DMS53 (cell line): ENCODE data around the gene KCNIP4.
"Not testable (repeated sequence)": the region's sequence is repeated elsewhere in the genome, so short reads cannot be mapped to it uniquely, and the experiment has no call there.

ENCODE experiments used
- DNase-seq: peaks from one replicate; lab custom pipeline; 2025; lab: John Stamatoyannopoulos, UW

The KCNIP4 gene

DNA sequence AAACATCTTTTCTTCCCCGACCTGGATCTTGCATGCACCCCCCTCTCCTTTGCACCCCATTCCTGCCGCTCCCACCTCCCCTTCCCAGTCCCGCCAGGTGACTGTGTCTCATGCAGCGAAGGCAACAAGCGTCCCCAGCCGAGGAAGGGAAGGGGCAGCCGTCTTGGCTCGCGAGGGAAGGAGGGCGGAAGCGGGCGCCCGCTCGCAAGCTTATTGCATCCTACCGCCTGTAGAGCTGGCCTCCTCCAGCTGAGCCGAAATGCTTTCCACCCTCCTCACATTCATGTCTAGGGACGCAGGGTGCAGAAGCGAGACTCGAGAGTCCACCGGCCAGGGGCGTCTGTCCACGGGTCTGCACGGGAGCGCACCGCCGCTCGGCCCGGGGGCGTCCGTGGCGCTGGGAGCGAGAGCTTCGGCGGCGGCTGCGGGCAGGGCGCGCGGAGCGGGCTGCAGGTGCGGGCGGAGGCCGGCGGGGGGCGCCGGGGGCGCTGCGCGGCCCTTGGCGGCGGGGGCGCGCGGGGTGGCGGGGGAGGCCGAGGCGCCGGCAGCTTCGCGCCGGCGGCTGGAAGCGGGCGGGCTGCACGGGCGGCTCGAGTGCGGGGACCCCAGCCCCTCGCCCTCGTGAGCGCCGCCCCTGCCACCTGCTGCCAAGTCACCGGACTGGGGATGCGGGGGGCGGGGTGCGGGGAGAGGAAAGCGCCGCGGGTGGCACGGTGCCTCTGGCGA lies at the start of gene KCNIP4:
Gene KCNIP4 (minus strand): TSS at position 426 of the 726 bp plus-strand sequence.
- peak; percentile 87 for DNase-seq

DNA sequence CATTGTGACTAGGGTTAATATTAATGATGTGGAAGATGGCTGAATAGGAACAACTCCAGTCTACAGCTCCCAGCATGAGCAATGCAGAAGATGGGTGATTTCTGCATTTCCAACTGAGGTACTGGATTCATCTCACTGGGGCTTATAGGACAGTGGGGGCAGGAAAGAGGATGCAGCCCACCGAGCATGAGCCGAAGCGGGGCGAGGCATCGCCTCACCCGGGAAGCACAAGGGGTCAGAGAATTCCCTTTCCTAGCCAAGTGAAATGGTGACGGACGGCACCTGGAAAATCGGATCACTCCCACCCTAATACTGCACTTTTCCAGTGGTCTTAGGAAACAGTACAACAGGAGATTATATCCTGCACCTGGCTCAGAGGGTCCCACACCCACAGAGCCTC lies 48.0 kb upstream of the KCNIP4 start:
- not testable (repeated sequence) for DNase-seq

GRCh38 chr4:21992330-21992729 lies 43.8 kb upstream of the KCNIP4 start:
- DNase-seq = no peak

GRCh38 chr4:21991562-21991961 lies 43.0 kb upstream of the KCNIP4 start:
- DNase-seq = no peak

GRCh38 chr4:21991050-21991449 lies 42.5 kb upstream of the KCNIP4 start:
- DNase-seq = no peak

DNA sequence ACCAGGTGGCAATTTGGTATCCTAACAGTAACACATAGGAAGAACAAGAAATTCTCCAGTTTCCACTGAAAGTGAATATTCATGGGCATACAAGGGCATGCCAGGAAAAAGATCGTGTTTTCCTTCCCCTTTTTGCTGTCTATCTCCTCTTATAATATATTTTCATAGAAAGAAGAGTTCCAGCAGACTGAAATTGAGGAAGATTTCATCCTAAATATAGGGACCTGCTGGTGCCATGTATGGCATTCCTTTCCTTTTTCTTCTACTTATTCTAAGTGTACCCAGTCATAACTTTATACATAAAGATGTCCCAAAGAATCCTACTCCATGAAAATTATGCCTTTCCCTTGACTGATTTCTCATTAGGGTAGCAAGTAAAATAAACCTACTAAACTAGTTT lies 40.8 kb upstream of the KCNIP4 start:
- no peak for DNase-seq

DNA sequence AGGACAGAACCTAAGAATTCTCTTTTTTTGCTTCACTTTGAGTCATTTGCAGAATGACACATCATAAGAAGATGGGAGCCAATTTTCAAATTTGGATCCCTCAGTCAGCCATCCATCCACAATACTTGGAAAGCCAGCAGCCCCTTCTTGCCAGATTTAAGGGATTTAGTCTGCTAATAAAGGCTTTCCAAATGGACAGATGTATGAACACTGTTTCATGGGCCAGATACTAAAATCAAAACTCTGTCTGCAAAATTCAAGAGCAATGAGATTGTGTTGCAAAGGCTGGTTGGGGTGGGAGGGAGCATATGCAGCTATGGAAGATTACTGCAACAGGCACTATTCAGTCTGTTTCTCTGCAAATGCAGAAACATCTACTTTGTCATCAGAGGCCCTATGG lies 37.7 kb upstream of the KCNIP4 start:
- DNase-seq = no peak

- DNase-seq = no peak
Observed at GRCh38 chr4:21982087-21982486, 33.5 kb upstream of the KCNIP4 start.

- no peak for DNase-seq
Observed at GRCh38 chr4:21979196-21979595, 30.6 kb upstream of the KCNIP4 start.

DNA sequence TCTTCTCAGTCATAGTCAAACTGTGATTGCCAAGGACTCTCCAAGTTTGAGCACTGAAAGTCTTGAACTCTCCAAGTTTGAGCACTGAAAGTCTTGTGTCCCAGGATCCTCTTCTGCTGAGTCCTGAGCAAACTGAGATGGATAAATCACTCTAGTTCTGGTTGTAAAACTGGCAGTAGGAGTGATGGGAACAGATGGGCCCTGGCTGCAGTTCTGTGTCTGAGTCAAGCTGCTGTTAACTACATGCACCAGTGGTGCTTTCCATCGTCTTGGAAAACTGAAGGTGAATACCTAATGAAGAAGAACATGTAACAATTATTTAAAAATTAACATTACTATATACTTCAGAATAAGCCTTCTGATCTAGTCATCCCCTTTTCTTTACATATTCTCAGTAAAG lies 27.6 kb upstream of the KCNIP4 start:
- no peak for DNase-seq

GRCh38 chr4:21973850-21974249 lies 25.3 kb upstream of the KCNIP4 start:
- no peak for DNase-seq

- no peak for DNase-seq
Observed at GRCh38 chr4:21964762-21965319, 16.3 kb upstream of the KCNIP4 start.

DNA sequence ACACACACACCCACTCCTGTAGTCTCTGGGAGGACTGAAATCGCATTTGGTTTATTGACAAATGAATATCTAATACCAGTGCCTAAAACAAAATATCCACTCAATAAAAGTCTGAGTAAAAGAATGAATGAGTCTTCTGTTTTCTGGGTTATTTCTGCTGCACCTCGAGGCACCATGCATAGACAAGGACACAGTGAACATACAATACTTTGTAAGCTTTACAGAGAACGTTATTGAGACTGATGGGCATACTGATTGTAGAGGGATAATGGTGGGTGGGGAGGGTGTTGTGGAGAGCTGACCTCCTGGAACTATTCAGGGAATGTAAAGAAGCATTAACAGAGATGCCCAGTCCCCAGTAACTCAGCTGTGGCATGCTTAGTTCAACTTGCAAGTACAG lies 14.1 kb upstream of the KCNIP4 start:
- no peak for DNase-seq

DNA sequence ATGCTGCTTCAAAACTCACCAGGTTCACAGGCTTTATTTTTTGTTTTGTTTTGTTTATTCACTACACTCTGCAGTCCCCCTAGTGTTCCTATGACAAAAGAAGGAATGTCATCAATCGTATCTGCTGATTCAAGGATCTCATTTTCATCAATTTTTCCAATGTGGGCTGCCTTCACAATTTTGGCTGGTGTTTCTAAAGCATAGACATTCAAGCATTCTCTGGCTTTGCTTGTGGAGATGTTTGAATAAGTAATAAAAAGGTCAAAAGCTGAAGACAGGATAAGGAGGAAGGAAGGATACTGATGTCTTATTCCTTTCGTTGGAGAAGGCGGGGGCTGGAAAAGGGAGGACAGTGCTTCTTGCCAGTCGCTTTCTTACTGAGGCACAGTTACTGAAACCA lies 12.2 kb upstream of the KCNIP4 start:
- DNase-seq = no peak

- no peak for DNase-seq
Observed at GRCh38 chr4:21954916-21955315, 6.3 kb upstream of the KCNIP4 start.

- no peak for DNase-seq
Observed at GRCh38 chr4:21953653-21954052, 5.1 kb upstream of the KCNIP4 start.

- no peak for DNase-seq
Observed at GRCh38 chr4:21952549-21952948, 4.0 kb upstream of the KCNIP4 start.

DNA sequence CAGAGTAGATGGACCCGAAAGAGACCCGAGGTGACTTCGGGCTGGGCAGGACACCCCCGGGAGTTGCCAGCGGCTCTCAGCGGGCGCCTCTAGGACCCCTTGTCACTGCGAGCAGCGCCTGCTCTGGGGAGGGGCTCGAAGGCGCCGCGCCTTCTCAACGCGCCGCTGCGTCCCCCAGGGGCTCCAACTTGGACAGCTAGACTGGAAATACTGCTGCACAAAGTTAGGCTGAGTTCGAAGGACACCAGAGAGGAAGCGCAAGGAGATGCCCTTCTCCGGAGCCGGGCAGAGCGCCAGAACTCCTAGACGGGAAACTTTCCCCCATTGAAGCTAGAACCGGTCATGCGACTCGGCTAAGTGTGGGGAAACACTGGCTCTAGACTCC lies 493 bp upstream of the KCNIP4 start:
- peak; percentile 82 for DNase-seq

DNA sequence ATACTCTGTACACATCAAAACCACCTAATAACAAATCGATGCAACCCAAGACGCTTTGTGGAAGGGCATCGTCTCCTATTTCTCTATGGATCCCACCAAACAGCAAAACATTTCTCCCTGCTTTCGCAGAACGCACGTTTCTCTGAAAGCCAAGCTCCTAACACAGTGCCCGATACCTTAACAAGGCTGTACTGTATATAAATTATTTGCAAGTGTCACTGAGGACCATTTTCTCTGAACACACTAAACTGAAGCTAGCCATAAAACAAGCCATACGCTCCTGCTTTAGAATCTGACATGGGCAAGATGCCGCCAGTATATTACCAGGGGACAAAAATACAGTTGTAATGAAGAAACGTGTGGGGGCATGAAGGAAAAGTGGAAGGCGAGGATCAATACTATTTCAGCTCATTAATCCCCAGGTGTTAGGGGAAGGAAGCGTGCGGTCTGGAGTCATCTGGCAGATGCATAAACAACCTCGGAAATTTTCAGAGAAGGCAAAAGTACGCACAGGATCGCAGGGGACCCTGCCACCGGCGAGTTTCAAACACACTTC lies 703 bp downstream of the KCNIP4 start:
- DNase-seq = no peak

GRCh38 chr4:21946858-21947257 lies 1.7 kb downstream of the KCNIP4 start:
- no peak for DNase-seq

- no peak for DNase-seq
Observed at GRCh38 chr4:21921526-21922180, 26.9 kb downstream of the KCNIP4 start.

DNA sequence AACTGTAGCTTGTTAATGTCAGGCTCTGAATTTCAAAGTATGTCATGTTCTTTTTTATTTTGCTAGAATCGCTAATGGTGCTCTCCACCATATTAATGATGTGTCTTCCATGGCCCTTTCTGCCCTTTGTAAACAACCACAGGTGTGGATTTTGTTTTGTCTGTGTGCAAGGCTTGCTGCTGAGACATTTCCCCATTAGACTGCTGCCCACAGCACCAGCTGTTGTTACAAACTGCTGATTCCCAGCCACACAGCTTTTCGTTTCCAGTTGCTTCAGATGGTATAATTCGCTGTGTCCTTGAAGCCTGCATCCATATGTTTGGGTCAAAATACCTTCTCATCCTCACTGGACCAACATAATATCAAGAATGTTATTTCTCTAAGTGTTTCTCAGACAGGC lies 32.8 kb downstream of the KCNIP4 start:
- DNase-seq = no peak

GRCh38 chr4:21901831-21902230 lies 46.7 kb downstream of the KCNIP4 start:
- DNase-seq = no peak
